GM12872 (cell line): Measurements from ENCODE around the gene FBXL3.

Experiments
- CTCF ChIP-seq: IDR thresholded peaks from 3 replicates; pipeline ENCODE4 v1.5.1; 2011; ENCODE audit warnings: low read depth, mild to moderate bottlenecking, low read length, moderate library complexity; ENCODE audit not compliant: insufficient read depth

Gene FBXL3

GRCh38 chr13:77038907-77039480 is 12.0 kb upstream of the FBXL3 start:
- TF ChIP-seq CTCF: no peak

GRCh38 chr13:77036279-77036678 is 9.3 kb upstream of the FBXL3 start:
- TF ChIP-seq CTCF: no peak

- TF ChIP-seq CTCF: no peak
Measured at GRCh38 chr13:77034881-77035280, 7.9 kb upstream of the FBXL3 start.

GRCh38 chr13:77033717-77034302 is 6.9 kb upstream of the FBXL3 start:
- no peak for TF ChIP-seq CTCF

GRCh38 chr13:77031656-77032243 is 4.8 kb upstream of the FBXL3 start:
- no peak for TF ChIP-seq CTCF

- no peak for TF ChIP-seq CTCF
Measured at GRCh38 chr13:77029436-77029835, 2.5 kb upstream of the FBXL3 start.

GRCh38 chr13:77028202-77028601 is 1.2 kb upstream of the FBXL3 start:
- no peak for TF ChIP-seq CTCF
